GM18858 (cell line): ENCODE measurements around the gene C21orf91.

ENCODE experiments used
- ATAC-seq: cut with Tn5 transposase; IDR thresholded peaks from one replicate; pipeline ENCODE4 v1.9.1; 2021; ENCODE audit not compliant: unreplicated experiment

The C21orf91 gene

DNA sequence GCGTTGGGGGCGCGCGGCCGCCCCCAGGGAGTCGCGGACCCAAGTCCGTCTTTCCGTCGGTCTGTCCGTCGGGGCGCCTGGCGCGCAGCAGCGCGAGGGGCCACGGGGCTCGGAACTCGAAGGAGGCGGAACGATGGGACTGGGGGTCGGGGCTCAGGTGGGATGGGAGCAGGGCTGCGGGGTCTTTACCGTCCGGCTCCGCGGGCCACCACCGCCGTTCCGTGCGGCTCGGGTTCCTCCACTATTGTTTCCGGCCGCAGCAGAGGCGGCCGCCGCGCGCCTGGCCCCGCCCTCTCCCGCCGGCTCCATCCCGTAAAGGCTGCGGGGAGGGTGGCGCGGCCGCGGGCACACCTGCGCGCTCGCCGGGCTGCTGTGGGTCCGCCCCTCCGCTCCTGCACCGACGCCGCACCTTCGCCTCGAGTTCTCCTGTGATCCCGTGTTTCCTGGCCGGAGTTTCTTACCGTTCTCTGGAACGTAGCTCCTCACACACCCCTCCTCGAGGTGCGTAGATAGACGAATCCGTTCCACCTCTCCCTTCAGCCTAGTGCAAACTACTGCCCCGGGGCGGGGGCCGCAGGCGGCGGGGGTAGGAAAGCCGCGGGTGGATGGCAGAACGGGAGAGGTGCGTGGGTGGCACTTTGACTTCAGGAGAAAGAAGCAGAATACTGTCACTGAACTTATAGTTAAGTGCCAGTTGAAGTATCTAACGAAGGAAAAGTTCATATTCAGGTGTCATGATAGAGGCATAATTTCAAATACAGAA lies at the start of gene C21orf91:
Gene C21orf91, minus strand, starts transcription at position 243 of the 763 bp plus-strand sequence. CDS start 1,038 bp downstream, outside the sequence.
- peak; percentile 66 for ATAC-seq

DNA sequence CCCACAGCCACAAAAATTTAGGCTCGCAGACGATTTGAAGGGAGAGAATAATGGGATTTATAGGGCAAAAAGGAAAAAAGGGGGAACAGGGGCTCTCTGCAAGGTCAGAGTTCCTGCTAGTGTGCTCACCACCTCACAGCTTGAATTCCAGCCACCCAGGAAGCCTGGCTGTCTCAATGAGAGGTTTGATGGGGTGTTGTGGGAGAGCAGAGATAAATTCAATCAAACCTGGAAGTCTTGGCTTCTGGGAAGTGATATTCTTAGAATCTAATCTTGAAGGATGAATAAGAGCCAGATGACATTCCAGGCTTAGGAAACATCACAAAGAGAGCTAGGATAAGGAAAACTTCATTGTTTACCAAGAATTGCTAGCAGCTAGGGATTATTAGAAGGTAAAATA lies 47.4 kb upstream of the C21orf91 start:
- ATAC-seq = no peak

DNA sequence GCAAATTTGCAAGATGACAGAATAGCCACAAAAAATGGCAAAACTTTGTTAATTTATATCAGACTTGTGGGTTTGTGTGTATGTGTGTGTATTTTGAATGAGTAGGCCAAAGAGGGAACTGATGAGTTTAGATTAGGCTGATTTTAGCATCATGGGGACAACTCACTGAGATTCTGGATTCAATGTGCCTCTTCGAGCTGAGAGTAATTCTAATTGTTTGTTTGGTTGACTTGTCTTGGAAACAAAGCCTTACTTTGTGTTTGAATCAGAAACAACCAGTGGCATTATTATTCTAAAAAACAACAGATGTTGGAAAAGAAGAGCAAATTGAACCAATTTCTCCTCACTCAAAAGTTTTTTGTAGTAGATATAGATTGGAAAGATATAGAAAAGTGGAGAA lies 40.5 kb upstream of the C21orf91 start:
- ATAC-seq = no peak

DNA sequence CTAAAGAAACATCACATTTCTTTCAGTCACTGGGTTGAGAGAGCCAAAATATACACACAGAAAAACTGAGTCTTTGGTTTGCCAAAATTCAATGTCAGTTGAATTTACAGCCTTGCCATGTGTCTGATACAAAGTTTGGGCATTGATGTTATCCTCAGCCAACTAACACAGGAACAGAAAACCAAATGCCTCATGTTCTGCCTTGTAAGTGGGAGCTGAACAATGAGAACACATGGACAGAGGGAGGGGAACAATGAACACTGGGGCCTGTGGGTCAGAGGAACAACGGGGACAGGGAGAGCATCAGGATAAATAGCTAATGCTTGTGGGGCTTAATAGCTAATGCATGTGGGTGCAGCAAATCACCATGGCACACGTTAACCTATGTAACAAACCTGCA lies 39.6 kb upstream of the C21orf91 start:
- no peak for ATAC-seq

DNA sequence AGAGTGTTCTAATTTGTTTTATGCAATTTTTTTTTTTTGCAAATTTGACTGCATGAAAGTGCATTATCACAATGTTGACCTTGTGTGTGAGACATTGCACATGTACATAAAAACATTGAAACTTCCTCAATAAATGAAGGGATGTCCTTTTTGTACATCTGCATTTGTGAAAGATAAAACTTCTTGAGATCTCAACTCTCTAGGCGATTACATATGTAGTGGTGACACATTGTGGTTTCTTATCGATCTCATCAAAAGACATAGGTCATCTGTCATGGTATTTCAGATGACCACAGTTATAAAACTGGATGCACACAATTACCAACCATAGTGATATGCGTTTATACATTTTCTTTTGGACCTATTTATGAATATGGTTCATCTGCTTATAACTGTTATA lies 35.6 kb upstream of the C21orf91 start:
- no peak for ATAC-seq

- ATAC-seq = no peak
Observed at GRCh38 chr21:17853393-17854275, 34.5 kb upstream of the C21orf91 start.

DNA sequence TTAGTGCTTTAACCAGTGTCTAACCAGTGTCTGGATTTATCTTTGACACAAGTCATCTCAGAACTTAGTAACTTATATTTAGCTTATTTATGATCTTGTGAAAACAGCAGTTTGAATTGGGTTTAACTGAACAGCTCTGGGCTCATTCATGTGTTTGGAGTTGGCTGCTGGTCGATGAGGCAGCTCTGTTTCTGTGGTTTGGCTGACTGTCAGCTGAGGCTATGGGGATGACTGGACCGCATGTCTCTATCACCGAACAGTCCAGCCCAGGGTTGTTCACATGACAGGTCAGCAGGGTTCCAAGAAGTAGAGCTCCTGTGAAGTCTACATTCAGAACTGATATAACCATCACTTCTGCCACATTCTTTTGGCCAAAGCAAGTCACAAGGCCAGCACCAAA lies 29.1 kb upstream of the C21orf91 start:
- peak; percentile 94 for ATAC-seq

GRCh38 chr21:17841103-17841502 lies 21.9 kb upstream of the C21orf91 start:
- ATAC-seq = no peak

GRCh38 chr21:17834639-17835354 lies 15.6 kb upstream of the C21orf91 start:
- peak; percentile 83 for ATAC-seq

DNA sequence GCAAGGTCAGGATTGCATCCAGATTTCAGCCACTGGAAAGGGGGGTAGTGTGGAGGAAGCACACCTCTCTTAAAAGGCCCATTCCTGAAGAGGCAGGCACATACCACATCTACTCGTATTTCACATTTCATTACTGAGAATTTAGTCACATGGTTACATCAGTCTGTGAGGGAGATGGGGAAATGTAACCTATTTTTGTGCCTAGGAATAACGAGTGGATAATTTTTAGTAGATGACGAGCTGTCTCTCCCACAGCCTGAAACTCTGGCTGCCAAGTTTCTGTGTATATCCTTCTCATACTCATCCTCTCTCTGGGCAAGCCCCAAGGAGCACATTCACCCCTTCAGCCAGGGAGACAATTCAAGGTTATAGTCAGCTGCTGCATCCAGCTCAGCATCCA lies 10.3 kb upstream of the C21orf91 start:
- no peak for ATAC-seq

DNA sequence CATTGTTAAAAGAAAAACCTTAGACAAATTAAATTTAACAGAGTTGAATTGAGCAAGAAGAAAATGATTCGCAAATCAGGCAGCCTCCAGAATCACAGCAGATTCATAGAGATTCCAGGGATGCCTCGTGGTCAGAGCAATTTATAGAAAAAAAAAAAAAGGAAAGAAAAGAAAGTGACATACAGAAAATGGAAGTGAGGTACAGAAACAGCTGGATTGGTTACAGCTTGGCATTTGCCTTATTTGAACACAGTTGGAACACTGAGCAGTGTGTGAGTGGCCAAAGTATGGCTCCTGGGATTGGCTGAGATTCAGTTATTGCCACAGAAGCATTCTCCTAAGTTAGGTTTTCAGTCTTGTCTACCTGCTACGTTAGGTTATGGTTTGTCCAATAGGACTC lies 9.1 kb upstream of the C21orf91 start:
- no peak for ATAC-seq

- no peak for ATAC-seq
Observed at GRCh38 chr21:17823846-17824245, 4.7 kb upstream of the C21orf91 start.

GRCh38 chr21:17821121-17821520 lies 2.0 kb upstream of the C21orf91 start:
- no peak for ATAC-seq

GRCh38 chr21:17819877-17820229 lies 697 bp upstream of the C21orf91 start:
- peak; percentile 76 for ATAC-seq

DNA sequence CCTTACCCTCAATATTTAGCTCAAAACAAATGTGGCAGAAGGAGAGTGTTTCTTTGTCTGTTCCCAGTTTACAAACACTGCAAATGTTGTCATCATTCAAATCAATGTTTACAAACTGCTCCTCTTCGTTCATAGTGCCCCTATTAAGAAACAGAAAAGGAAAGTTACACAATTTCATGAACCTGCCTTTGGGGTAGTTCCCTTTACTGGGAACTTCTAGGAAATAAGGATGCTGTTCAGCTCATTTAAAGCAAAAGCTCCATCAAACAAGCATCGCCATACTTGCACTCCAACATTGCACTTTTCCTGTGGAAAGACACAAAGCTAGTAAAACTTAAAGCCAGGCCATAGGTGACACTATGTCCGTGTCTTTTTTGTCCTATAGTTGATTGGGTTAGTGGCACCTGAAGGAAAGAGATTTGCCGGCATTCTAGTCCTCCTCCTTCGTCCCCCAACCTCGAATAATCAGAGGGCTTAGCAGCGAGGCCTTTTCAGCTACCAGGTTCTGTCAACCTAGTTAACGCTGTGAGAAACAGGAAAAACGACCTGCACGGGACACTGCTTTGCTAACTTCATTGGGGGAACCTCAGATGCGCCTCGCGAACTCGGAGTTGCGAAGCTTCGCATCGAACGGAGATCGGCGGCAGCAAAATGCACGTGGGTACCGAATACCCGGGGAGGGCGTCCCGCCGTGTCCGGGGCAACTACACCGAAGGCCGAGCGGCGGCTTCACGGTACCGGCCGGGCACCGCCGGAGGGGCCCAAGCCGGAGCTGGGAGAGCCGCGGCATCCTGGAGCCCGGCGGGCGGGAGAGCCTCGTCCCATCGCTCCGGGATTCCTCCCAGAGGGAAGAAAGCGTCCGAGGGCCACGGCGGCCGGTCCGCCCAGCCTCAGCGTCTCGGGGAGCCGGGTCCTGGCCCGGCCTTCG lies 706 bp downstream of the C21orf91 start:
- ATAC-seq = peak; percentile 4

GRCh38 chr21:17813353-17813752 lies 5.8 kb downstream of the C21orf91 start:
- ATAC-seq = no peak

- no peak for ATAC-seq
Observed at GRCh38 chr21:17805966-17806365, 13.2 kb downstream of the C21orf91 start.

- no peak for ATAC-seq
Observed at GRCh38 chr21:17803536-17803935, 15.6 kb downstream of the C21orf91 start.

- ATAC-seq = no peak
Observed at GRCh38 chr21:17802572-17802971, 16.6 kb downstream of the C21orf91 start.

DNA sequence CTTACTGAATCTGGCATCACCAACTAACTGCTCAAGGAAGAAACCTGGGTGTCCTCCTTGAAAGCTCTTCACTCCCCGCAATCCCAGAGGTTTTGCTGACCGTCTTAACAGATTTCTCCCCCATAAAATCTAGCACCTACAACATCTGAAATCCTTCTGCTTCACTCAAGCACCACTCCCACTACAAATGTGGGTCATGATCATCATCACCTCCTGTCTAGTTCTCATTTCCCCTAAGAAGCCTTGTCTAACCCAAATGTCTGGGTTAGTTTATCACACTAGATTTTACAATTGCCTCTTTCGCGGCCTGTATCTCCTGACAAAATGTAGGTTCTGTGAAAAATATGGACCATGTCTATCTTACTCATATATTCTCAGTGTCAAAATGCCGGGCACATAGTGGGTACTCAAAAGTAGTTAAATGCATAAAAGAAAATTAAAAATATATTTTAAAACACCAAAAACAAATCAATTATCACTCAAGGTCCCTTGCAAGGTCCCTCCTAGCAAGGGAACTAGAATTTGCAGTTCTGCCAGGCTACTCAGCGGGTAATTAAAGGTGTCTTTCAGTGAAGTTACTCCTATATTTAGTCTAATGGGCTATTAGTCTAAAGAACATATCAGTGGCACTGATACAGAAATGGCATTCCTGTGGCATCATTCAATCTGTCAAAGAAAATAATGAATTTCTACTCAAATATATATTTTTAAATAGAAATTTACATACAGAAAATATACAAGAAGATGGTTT lies 19.6 kb downstream of the C21orf91 start:
- no peak for ATAC-seq
